Measurements from ENCODE around the gene TMEM92.
"Not testable (repeated sequence)": the region's sequence is repeated elsewhere in the genome, so short reads cannot be mapped to it uniquely, and the experiment has no call there.

The TMEM92 gene

DNA sequence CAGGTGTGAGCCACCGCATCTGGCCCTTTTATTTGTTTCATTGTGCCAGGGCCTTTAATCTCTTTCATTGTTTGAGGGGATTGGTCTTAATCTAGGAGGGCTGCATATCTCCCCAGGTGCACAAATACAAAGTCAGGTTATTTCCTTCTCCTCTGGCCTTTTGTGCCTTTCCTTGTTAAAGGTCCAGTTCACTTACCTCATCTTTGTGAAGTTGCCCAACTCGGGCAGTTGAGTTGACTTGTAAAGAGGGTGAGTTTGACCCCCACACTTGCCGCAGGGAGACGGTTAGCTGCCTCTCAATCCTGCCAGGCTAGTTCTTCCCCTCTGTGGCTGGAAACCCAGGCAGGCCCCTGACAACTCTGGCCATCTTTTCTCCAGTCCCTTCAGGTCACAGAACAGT lies 33.4 kb downstream of the TMEM92 start:
- no peak for TF ChIP-seq POU2F2 (IDR thresholded peaks at IDR 0.05; ENCODE audit: low read depth, low read length)
- no peak for DNase-seq (ENCODE audit: insufficient read length, low spot score)
- FAIRE-seq, result no peak

GRCh38 chr17:50308666-50309065 lies 34.4 kb downstream of the TMEM92 start:
- TF ChIP-seq SPI1 (IDR thresholded peaks at IDR 0.05; ENCODE audit: low read depth, low read length) (no peak), POLR2A (IDR thresholded peaks at IDR 0.05; ENCODE audit: low read depth, low read length) (no peak), POLR2AphosphoS5 (IDR thresholded peaks at IDR 0.05; ENCODE audit: low read depth, low read length) (no peak), POU2F2 (IDR thresholded peaks at IDR 0.05; ENCODE audit: low read depth, low read length) (no peak), PAX5 (IDR thresholded peaks at IDR 0.05; ENCODE audit: insufficient read depth, low read length, severe bottlenecking) (no peak), TAF1 (IDR thresholded peaks at IDR 0.05; ENCODE audit: low read depth, low read length) (no peak)
- DNase-seq (ENCODE audit: insufficient read length, low spot score) (no peak), FAIRE-seq (no peak)

GRCh38 chr17:50310455-50311111 lies 36.3 kb downstream of the TMEM92 start:
- no peak for DNase-seq (ENCODE audit: insufficient read length, low spot score)
- no peak for FAIRE-seq
- TF ChIP-seq POU2F2 (IDR thresholded peaks at IDR 0.05; ENCODE audit: low read depth, low read length) (no peak), TAF1 (IDR thresholded peaks at IDR 0.05; ENCODE audit: low read depth, low read length) (no peak), SPI1 (IDR thresholded peaks at IDR 0.05; ENCODE audit: low read depth, low read length) (no peak), POLR2A (IDR thresholded peaks at IDR 0.05; ENCODE audit: low read depth, low read length) (no peak), PAX5 (IDR thresholded peaks at IDR 0.05; ENCODE audit: insufficient read depth, low read length, severe bottlenecking) (no peak), POLR2AphosphoS5 (IDR thresholded peaks at IDR 0.05; ENCODE audit: low read depth, low read length) (no peak)

GRCh38 chr17:50311112-50311460 lies 36.8 kb downstream of the TMEM92 start:
- no peak for FAIRE-seq
- no peak for TF ChIP-seq POLR2A (IDR thresholded peaks at IDR 0.05; ENCODE audit: low read depth, low read length)
- no peak for TF ChIP-seq TAF1 (IDR thresholded peaks at IDR 0.05; ENCODE audit: low read depth, low read length)
- DNase-seq (ENCODE audit: insufficient read length, low spot score), result no peak

- TF ChIP-seq SPI1 (IDR thresholded peaks at IDR 0.05; ENCODE audit: low read depth, low read length), result no peak
- no peak for TF ChIP-seq TAF1 (IDR thresholded peaks at IDR 0.05; ENCODE audit: low read depth, low read length)
- TF ChIP-seq POLR2A (IDR thresholded peaks at IDR 0.05; ENCODE audit: low read depth, low read length), result no peak
- TF ChIP-seq POLR2AphosphoS5 (IDR thresholded peaks at IDR 0.05; ENCODE audit: low read depth, low read length), result no peak
- no peak for TF ChIP-seq PAX5 (IDR thresholded peaks at IDR 0.05; ENCODE audit: insufficient read depth, low read length, severe bottlenecking)
- no peak for TF ChIP-seq POU2F2 (IDR thresholded peaks at IDR 0.05; ENCODE audit: low read depth, low read length)
- FAIRE-seq (no peak), DNase-seq (ENCODE audit: insufficient read length, low spot score) (no peak)
Measured at GRCh38 chr17:50311483-50311882, 37.2 kb downstream of the TMEM92 start.

- DNase-seq (ENCODE audit: insufficient read length, low spot score) (no peak), FAIRE-seq (no peak)
- TF ChIP-seq POLR2AphosphoS5 (IDR thresholded peaks at IDR 0.05; ENCODE audit: low read depth, low read length) (no peak), PAX5 (IDR thresholded peaks at IDR 0.05; ENCODE audit: insufficient read depth, low read length, severe bottlenecking) (no peak), TAF1 (IDR thresholded peaks at IDR 0.05; ENCODE audit: low read depth, low read length) (no peak), POLR2A (IDR thresholded peaks at IDR 0.05; ENCODE audit: low read depth, low read length) (no peak), SPI1 (IDR thresholded peaks at IDR 0.05; ENCODE audit: low read depth, low read length) (no peak), POU2F2 (IDR thresholded peaks at IDR 0.05; ENCODE audit: low read depth, low read length) (no peak)
Measured at GRCh38 chr17:50312308-50312707, 38.0 kb downstream of the TMEM92 start.

DNA sequence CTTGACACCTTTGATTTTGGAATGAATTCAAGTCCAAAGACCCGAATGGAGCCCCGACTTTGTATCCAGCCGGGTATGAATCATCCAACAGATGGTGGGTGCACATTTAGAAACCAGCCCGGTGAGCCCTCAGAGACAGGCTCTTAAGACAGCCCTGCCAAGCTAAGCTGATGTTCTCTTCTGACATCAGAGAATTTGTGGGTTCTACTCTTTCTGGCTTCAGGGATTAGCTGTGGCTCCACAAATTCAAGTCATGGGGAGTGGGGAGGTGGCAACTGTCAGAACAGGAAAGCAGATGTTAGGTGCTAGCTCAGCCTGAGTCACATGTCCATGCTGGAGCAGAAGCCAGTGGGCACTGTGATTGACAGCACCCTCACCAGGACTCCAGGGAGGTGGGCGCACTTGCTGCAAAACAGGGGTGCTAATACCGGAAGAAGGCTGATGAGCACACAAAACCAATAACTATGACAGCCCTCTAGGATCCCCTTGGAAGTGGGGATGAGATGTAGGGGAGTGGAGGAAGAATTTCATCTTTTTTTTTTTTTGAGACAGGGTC lies 40.3 kb downstream of the TMEM92 start:
- FAIRE-seq (no peak), DNase-seq (ENCODE audit: insufficient read length, low spot score) (no peak)
- TF ChIP-seq TAF1 (IDR thresholded peaks at IDR 0.05; ENCODE audit: low read depth, low read length), result no peak
- no peak for TF ChIP-seq POLR2A (IDR thresholded peaks at IDR 0.05; ENCODE audit: low read depth, low read length)
- no peak for TF ChIP-seq SPI1 (IDR thresholded peaks at IDR 0.05; ENCODE audit: low read depth, low read length)
- TF ChIP-seq POLR2AphosphoS5 (IDR thresholded peaks at IDR 0.05; ENCODE audit: low read depth, low read length), result no peak

GRCh38 chr17:50316016-50316587 lies 41.8 kb downstream of the TMEM92 start:
- FAIRE-seq (no peak), DNase-seq (ENCODE audit: insufficient read length, low spot score) (no peak)
- no peak for TF ChIP-seq TAF1 (IDR thresholded peaks at IDR 0.05; ENCODE audit: low read depth, low read length)
- TF ChIP-seq POLR2A (IDR thresholded peaks at IDR 0.05; ENCODE audit: low read depth, low read length), result no peak
- TF ChIP-seq PAX5 (IDR thresholded peaks at IDR 0.05; ENCODE audit: insufficient read depth, low read length, severe bottlenecking), result no peak
- TF ChIP-seq POLR2AphosphoS5 (IDR thresholded peaks at IDR 0.05; ENCODE audit: low read depth, low read length), result no peak
- no peak for TF ChIP-seq SPI1 (IDR thresholded peaks at IDR 0.05; ENCODE audit: low read depth, low read length)

GRCh38 chr17:50316660-50317059 lies 42.4 kb downstream of the TMEM92 start:
- not testable (repeated sequence) for FAIRE-seq

DNA sequence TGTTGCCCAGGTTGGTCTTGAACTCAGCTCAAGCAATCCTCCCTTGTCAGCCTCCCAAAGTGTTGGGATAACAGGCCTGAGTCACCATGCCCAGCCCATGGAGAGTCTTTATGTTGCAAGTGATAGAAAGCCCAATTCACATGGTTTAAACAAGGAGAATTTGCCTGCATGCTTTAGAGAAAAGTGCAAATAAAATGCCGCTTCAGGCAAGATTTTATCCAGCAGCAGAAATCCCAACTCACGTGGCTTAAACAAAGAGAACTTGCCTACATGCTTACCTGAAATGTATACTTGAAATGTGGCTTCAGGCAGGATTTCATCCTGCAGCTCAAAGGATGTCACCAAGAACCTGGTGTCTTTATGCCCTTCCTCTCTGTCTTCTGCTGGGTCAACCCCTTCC lies 42.9 kb downstream of the TMEM92 start:
- no peak for FAIRE-seq
- no peak for DNase-seq (ENCODE audit: insufficient read length, low spot score)
- no peak for TF ChIP-seq TAF1 (IDR thresholded peaks at IDR 0.05; ENCODE audit: low read depth, low read length)
- no peak for TF ChIP-seq POU2F2 (IDR thresholded peaks at IDR 0.05; ENCODE audit: low read depth, low read length)
- no peak for TF ChIP-seq POLR2A (IDR thresholded peaks at IDR 0.05; ENCODE audit: low read depth, low read length)
- TF ChIP-seq POLR2AphosphoS5 (IDR thresholded peaks at IDR 0.05; ENCODE audit: low read depth, low read length), result no peak
- TF ChIP-seq PAX5 (IDR thresholded peaks at IDR 0.05; ENCODE audit: insufficient read depth, low read length, severe bottlenecking), result no peak
- TF ChIP-seq SPI1 (IDR thresholded peaks at IDR 0.05; ENCODE audit: low read depth, low read length), result no peak

More at GRCh38 chr17:50316660-50317059, 42.4 kb downstream of the TMEM92 start:
- DNase-seq (ENCODE audit: insufficient read length, low spot score), result not testable (repeated sequence)
